ENCODE data around the gene AMN. TPM values are rescaled to one million over a fixed set of nuclear protein-coding genes. Genes with fewer than 3 reads are reported as not detected.

The AMN gene
- polyA plus RNA-seq, 1 of the 3 experiments (the other 2 are of a cell fraction) = 0.03 TPM

- 94% methylated on average over 24 of the region's 36 CpGs for WGBS (ENCODE audit: low lambda C conversion rate)
- H3K4me3 ChIP-seq (ENCODE audit: low read depth in 2 of 2, low read length in 1 of 2) = no peak overlapping the region
- DNase-seq = no peak
- H3K27ac ChIP-seq (ENCODE audit: low read depth in 2 of 2, low read length in 1 of 2) = no peak overlapping the region
- ChIA-PET CTCF (interaction anchor here (0.9 kb wide), 1 partner anchor 13 kb away, joined by 3 read pairs; no protein-coding TSS in a partner anchor), POLR2A (no interaction called here)
- H3K79me2 ChIP-seq (ENCODE audit: insufficient read depth) = no peaks in the 10 kb centered on the region
- H3K9me2 ChIP-seq = no peaks in the 10 kb centered on the region
- H3K4me1 ChIP-seq (ENCODE audit: control insufficient read depth in 1 of 2, insufficient read depth in 2 of 2, low read depth in 1 of 2, low read length in 1 of 2) = peaks cover 0 to 4% of the 10 kb centered on the region in 2 experiments; a peak in 1 of 4 replicates
- no peaks in the 10 kb centered on the region for H4K20me1 ChIP-seq (ENCODE audit: insufficient read depth)
- H3K9ac ChIP-seq = no peak overlapping the region
- H3K27me3 ChIP-seq (ENCODE audit: insufficient read depth) = no peaks in the 10 kb centered on the region
- H3K36me3 ChIP-seq (replicated peaks in 1 of 2; ENCODE audit: control insufficient read depth in 1 of 2, insufficient read depth in 2 of 2, low read length in 1 of 2) = peaks cover 29 to 88% of the 10 kb centered on the region in 2 experiments
- H3K4me2 ChIP-seq = no peak overlapping the region
- H2AFZ ChIP-seq (ENCODE audit: low read depth) = no peak overlapping the region
- no peaks in the 10 kb centered on the region for H3K9me3 ChIP-seq
- H3F3A ChIP-seq (replicated peaks; ENCODE audit: insufficient read depth) = no peaks in the 10 kb centered on the region
- TF ChIP-seq, protein P1, sequence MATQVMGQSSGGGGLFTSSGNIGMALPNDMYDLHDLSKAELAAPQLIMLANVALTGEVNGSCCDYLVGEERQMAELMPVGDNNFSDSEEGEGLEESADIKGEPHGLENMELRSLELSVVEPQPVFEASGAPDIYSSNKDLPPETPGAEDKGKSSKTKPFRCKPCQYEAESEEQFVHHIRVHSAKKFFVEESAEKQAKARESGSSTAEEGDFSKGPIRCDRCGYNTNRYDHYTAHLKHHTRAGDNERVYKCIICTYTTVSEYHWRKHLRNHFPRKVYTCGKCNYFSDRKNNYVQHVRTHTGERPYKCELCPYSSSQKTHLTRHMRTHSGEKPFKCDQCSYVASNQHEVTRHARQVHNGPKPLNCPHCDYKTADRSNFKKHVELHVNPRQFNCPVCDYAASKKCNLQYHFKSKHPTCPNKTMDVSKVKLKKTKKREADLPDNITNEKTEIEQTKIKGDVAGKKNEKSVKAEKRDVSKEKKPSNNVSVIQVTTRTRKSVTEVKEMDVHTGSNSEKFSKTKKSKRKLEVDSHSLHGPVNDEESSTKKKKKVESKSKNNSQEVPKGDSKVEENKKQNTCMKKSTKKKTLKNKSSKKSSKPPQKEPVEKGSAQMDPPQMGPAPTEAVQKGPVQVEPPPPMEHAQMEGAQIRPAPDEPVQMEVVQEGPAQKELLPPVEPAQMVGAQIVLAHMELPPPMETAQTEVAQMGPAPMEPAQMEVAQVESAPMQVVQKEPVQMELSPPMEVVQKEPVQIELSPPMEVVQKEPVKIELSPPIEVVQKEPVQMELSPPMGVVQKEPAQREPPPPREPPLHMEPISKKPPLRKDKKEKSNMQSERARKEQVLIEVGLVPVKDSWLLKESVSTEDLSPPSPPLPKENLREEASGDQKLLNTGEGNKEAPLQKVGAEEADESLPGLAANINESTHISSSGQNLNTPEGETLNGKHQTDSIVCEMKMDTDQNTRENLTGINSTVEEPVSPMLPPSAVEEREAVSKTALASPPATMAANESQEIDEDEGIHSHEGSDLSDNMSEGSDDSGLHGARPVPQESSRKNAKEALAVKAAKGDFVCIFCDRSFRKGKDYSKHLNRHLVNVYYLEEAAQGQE (IDR thresholded peaks at IDR 0.05; ENCODE audit: low read depth, low read length) = no peak
- TF ChIP-seq TAF1 (IDR thresholded peaks at IDR 0.05; ENCODE audit: borderline replicate concordance, low read depth, low read length) (no peak), RXRA (IDR thresholded peaks at IDR 0.05; ENCODE audit: borderline replicate concordance, low read depth) (no peak), RAD21 (IDR thresholded peaks at IDR 0.05; ENCODE audit: low read length) (no peak), MXI1 (IDR thresholded peaks at IDR 0.05; ENCODE audit: low read depth, low read length) (no peak), CHD2 (IDR thresholded peaks at IDR 0.05; ENCODE audit: low read length, partially characterized antibody) (no peak), FOXM1 (IDR thresholded peaks at IDR 0.05; ENCODE audit: low read depth) (no peak), POLR2AphosphoS5 (IDR thresholded peaks at IDR 0.05; ENCODE audit: low read depth, low read length) (no peak), YY1 (IDR thresholded peaks at IDR 0.05; ENCODE audit: low read depth) (no peak), ELF1 (IDR thresholded peaks at IDR 0.05) (no peak), USF2 (IDR thresholded peaks at IDR 0.05; ENCODE audit: borderline replicate concordance, low read depth, low read length) (no peak), EZH2phosphoT487 (IDR thresholded peaks at IDR 0.05; ENCODE audit: borderline replicate concordance, low read depth) (no peak), JUND (IDR thresholded peaks at IDR 0.05) (no peak), RCOR1 (IDR thresholded peaks at IDR 0.05; ENCODE audit: low read length) (no peak)
- TF ChIP-seq, protein P2, sequence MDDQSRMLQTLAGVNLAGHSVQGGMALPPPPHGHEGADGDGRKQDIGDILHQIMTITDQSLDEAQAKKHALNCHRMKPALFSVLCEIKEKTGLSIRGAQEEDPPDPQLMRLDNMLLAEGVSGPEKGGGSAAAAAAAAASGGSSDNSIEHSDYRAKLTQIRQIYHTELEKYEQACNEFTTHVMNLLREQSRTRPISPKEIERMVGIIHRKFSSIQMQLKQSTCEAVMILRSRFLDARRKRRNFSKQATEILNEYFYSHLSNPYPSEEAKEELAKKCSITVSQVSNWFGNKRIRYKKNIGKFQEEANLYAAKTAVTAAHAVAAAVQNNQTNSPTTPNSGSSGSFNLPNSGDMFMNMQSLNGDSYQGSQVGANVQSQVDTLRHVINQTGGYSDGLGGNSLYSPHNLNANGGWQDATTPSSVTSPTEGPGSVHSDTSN (IDR thresholded peaks at IDR 0.05) = no peak
These were observed 22.2 kb downstream of the AMN start for GRCh38 chr14:102944448-102945330.
